HG02938 (cell line): ENCODE results near the gene LRRC4C.

Source experiments
- ATAC-seq: cut with Tn5 transposase; IDR thresholded peaks from one replicate; pipeline ENCODE4 v1.9.1; 2021; ENCODE audit warnings: mild to moderate bottlenecking, moderate library complexity; ENCODE audit not compliant: unreplicated experiment

LRRC4C gene

GRCh38 chr11:41419901-41420300 is 39.6 kb downstream of the LRRC4C start:
- no peak for ATAC-seq

DNA sequence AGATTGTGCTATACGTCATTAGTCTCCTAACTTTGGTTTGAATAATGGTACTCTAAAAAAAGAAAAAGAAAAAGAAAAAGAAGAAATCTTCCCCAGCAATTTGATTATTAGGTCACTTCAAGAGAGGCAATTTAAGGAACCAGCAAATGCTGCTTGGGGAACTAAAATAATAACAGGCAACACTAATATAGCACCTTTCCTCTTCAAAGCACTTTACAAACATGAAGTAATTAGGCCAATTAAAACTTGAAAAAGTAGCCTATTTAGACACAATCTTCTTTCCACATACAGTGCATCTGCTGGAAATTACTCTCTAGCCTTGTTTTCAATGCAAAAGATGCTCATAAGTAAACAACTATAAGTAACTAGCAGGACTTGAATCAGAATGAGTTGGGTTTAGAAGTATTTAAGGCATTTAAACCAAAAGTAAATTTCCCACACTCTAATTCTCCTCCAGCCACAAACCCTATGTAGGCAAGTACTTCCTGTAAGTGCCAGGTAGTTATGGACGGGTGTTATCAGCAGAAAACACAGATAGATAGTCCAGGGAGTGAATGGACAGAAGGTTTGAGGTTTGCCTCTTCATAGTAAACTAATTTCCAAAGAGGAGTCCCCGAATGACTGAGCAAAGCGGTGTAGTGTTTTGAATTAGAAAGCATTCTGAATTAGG is 44.5 kb downstream of the LRRC4C start:
- no peak for ATAC-seq

GRCh38 chr11:41413843-41414242 is 45.6 kb downstream of the LRRC4C start:
- no peak for ATAC-seq

DNA sequence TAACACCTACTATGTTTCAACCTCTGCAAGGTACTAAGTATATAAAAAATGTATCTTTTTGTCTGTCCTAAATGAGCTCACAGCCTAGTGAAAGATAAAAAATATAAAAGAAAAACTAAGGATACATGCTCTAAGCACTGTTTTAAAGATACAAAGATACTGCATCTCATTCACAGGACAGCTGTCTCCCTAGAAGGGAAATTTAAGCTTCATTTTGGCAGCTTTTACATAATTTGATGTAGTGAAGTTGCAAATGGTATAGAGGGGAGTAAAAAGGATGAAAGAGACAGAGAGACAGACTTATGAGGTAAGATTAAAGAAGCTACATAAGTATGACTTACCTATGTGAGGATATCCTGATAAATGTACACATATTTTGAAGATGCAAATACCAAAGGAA is 53.6 kb downstream of the LRRC4C start:
- no peak for ATAC-seq

DNA sequence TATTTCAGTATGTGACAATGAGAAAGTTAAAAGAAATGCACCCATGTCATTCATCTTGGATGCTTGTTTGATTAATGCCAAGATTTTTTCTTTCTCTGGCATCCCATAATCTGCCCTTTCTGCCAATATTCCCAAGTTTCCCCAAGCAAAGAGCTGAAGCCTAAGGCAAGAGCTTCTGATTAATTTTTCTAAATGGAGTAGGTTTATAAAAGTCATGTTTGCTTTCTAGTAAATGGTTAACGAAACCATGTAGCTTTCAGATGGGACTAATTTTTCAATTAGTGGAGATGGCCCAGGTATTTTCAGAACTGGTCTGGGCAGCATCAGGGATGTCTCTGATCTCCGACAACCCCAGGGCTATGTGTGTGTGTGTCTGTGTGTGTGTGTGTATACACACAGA is 55.3 kb downstream of the LRRC4C start:
- no peak for ATAC-seq

GRCh38 chr11:41403458-41403857 is 56.0 kb downstream of the LRRC4C start:
- ATAC-seq: no peak

DNA sequence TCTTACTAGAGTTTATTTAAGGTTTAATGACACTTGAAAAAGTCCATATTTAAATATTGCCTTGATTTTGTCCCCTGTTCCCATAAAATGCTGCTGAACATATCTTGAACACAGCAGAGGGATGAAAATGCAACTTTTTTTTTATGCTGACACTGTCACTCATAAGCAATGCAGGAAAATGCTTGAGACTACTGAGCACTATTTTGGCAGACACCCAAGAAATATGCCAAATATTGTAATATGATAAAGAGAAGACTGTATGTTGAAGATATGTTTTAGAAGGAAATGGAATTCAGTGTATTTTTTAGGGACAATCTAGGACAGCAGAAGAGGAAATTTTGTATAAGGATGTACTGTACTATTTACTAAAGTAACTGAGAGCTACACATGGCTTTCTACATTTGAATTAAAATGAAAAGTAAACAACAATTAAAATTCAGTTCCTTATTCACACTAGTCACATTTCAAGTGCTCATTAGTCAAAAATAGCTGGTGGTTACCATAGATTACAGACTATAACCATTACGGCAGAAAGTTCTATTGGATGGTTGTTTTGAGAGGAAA is 58.6 kb downstream of the LRRC4C start:
- ATAC-seq: no peak

DNA sequence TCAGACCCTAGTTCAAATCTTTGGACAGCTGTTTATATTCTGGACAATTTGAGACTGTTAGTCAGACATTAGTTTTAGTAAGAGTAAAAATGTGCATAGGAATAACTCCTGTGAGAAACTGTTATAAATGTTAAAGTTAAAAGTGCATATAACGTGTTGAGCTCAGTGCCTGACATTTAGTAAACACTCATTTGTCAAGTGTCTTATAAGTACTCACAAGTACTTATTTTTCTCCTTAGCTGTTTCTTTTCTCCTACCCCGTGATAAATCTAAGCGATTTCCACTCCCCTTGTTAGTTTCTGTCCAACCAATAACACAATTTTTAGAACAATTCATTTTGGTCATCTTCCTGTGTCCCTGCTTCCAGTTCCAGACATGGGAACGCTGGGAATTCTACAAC is 59.3 kb downstream of the LRRC4C start:
- ATAC-seq: no peak

DNA sequence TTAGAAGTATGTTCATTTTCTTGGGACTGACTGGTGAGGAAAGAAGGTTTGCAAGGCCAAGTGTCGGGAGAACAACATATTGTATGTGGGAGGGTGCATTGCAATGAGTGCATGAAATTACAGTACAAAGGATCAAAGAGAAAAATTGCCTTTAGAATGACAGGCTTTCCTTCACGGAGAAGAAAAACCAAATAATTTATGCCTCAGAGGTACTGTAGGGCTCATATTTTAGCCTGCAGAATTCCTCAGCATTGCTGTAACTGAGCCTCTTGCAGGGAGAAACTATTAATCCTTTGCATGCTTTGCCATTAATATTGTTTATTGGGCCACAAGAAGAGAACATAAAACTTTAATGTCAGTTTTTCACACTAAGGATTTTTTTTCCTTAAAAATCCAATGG is 60.1 kb downstream of the LRRC4C start:
- no peak for ATAC-seq

GRCh38 chr11:41398175-41398574 is 61.3 kb downstream of the LRRC4C start:
- no peak for ATAC-seq

DNA sequence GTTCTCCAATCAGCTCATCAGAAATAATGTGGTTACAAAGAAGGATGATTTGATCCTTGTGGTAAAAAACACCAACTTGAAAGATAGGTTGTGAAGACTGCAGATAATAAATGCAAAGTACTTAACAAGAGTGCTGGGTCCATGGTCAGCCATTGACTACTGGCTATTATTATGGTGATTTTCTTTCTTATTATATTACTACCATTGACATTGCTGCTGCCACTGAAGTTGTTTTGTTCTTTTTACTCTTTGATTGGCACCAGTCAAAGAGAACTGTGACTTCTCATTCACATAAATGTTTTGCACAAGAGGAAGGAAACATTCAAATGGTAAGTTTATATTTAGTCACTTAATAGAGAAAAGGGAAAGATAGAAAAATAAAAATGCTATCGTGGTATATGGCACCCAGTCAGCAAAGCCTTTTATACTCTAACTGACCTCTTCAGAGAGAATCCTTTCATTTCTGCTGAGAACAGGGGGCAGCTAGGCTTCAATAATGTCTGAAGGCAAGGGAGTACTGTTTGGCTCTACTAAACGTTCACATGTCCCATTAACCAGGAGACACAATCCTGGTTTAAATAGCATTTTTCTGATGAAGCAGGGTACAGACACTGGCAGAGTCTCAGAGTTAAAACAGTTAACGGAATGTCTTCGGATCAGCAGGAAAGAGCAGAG is 64.8 kb downstream of the LRRC4C start:
- no peak for ATAC-seq

DNA sequence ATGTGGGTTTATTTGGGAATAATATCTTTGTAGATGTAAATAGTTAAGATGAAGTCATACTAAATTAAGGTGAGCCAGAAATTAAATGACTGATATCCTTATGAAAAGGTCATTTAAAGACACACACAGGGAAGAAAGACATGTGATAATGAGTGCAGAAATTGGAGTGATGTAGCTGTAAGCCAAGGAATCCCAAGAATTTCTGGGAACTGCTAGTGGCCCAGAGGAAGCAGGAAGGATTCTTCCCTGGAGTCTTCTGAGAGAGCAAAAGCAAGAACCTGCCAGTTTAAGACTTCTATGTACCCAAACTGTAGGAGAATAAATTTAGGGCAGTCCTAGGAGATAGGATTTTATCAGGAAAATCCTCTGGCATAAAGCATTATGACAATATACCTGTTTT is 66.9 kb downstream of the LRRC4C start:
- no peak for ATAC-seq

DNA sequence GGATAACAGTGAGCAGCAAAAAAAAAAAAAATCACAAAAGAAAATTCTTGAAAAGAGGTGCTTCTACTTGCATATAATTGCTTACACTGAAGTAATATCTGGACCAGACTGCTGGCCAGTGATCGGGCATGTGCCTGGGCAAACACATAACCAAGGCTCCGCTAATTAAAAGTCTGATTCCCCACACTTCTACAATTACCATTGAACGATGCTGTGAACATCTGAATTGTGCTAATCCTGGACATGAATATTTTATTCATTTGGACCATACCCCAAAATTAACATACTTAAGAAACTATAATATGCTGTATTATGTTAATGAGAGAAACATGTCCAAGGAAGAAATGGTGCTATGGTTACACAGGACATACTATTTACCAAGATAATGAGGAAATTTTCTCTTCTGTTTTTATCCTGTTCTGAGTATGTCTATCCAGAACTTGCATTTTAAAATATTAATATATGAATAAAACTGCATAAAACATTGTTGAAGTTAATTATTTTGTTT is 69.8 kb downstream of the LRRC4C start:
- no peak for ATAC-seq

GRCh38 chr11:41384329-41384728 is 75.1 kb downstream of the LRRC4C start:
- no peak for ATAC-seq

DNA sequence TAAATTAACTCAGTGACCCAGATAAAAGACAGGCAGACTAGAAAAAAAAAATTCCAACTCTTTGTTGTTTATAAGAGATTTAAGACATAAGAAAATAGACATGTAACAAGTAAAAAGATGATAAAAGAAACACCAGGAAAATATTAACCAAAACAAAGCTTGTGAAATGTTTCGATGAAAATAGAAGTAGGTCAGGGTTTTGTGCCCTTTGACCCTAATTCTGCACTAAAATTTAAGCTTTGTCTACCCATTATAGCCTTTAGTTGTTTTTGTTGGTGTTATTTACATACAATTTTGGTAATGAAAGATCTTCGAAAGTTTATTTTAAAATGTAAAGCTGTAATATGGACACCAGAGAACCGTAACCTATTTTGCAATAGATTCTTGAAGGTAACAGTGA is 75.7 kb downstream of the LRRC4C start:
- no peak for ATAC-seq

GRCh38 chr11:41382927-41383326 is 76.5 kb downstream of the LRRC4C start:
- no peak for ATAC-seq

DNA sequence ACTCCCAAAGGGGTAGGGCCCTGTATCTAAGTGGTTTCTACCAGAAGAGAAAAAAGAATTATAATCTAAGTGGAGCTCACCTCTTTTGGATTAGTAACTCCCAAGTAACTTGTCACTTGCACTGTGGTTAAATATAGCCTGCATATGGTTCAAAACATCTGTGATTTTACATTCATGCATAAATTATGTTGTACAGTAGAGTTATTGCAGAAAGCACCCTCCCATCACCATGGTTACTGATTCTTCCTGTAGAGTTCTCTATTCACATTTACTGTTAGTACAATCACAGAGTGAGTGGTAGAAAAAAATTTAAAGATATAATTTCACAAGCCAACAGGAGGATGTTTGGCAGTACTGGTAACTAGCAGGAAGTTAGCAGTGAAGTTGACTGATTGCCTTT is 80.4 kb downstream of the LRRC4C start:
- ATAC-seq: no peak

- no peak for ATAC-seq
These were observed 81.6 kb downstream of the LRRC4C start for GRCh38 chr11:41377709-41378394.

DNA sequence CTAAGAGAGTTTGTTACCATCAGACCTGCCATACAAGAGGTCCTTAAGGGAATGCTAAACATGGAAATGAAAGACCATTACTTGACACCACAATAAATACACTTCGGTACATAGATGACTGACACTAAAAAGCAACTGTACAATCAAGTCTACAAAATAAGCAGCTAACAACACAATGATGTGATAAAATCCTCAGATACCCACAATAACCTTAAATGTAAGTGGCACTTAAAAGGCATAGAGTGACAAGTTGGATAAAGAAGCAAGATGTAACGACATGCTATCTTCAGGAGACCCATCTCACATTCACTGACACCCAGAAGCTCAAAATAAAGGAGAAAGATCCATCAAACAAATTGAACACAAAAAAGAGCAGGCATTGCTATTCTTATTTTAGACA is 107.6 kb downstream of the LRRC4C start:
- ATAC-seq: no peak

- ATAC-seq: no peak
These were observed 113.4 kb downstream of the LRRC4C start for GRCh38 chr11:41346042-41346441.

DNA sequence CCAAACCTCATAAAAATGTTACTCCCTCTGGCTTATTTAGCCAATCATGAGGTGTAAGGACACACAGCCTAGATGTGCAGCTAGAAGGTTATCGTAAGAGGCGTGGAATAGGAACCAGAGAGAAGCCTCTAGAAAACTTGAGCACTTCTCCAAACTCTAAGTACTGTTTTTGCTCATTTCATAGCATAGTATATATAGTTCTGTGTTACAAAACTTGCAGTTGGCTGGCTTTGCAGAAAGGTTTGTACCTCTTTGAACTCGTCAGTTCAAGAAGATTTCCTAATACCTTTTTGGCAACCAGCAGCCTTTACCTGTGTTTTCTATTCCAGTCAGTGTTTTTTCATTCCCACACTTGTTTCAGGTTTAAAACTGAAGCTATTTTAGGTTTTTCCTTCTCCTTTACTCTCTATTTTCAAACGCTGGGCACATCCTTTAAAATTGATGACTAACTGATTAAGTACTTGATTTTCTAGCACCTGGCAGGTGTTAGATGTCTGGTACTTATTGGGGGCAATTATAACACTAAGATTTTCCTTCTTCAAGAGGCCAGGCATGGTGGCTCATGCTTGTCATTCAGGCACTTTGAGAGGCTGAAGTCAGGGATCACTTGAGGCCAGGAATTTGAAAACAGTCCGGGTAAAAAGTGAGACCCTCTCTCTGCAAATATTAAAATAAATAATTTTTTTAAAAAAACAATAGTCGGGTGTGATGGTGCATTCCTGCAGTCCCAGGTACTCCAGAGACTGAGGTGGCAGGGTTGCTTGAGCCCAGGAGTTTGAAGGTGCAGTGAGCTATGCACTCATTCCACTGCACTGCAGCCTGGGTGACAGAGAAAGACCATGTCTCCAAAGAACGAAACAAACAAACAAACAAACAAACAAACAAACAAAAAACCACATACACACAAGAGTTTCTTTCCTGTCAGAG is 125.2 kb downstream of the LRRC4C start:
- ATAC-seq: no peak
